Keratinocyte (primary cell): ENCODE measurements around the gene KDM2A. TPM values are rescaled to one million over a fixed set of nuclear protein-coding genes. Genes with fewer than 3 reads are reported as not detected.

Experiments used
- DNase-seq: peaks from one replicate; pipeline ENCODE4 v3.0.0-alpha.2; 2011; ENCODE audit warnings: low read depth, missing footprints, low spot score
- FAIRE-seq: peaks from 2 replicates; lab custom pipeline; 2011; peaks lifted over from hg19 to GRCh38; lab: Jason Lieb, UNC
- H2AFZ ChIP-seq: 2 replicates; pipeline ENCODE4 v1.6.0; 2012; ENCODE audit warnings: low read length, control low read depth, inconsistent platforms; ENCODE audit not compliant: control insufficient read depth
- H3K27ac ChIP-seq: 2 replicates; pipeline ENCODE4 v1.5.1; 2011; ENCODE audit warnings: low read length; ENCODE audit not compliant: control insufficient read depth, insufficient read depth
- H3K27me3 ChIP-seq: 3 replicates; pipeline ENCODE4 v1.6.0; 2011; ENCODE audit warnings: low read length; ENCODE audit not compliant: control insufficient read depth, insufficient read depth; ENCODE audit errors: extremely low read depth
- H3K36me3 ChIP-seq, 2 experiments: 2 replicates in 1 of 2; 3 replicates in 1 of 2; pipeline ENCODE4 v1.5.1; 2011; ENCODE audit warnings: low read length in 2 of 2, mild to moderate bottlenecking in 1 of 2; ENCODE audit not compliant: control insufficient read depth in 2 of 2, insufficient read depth in 2 of 2; ENCODE audit errors: extremely low read depth in 1 of 2
- H3K4me1 ChIP-seq: 3 replicates; pipeline ENCODE4 v1.5.1; 2011; ENCODE audit warnings: low read length; ENCODE audit not compliant: control insufficient read depth, insufficient read depth; ENCODE audit errors: extremely low read depth
- H3K4me2 ChIP-seq: 3 replicates; pipeline ENCODE4 v1.6.0; 2011; ENCODE audit warnings: low read depth, low read length; ENCODE audit not compliant: control insufficient read depth, insufficient read depth; ENCODE audit errors: extremely low read depth
- H3K4me3 ChIP-seq, 3 experiments: fragments of 200-600 bp in 1 of 3; sonication (generic) in 1 of 3; 2 replicates in 2 of 3; 3 replicates in 1 of 3; pipeline ENCODE4 v1.5.1; 2011 to 2016; ENCODE audit warnings: low read length in 3 of 3, mild to moderate bottlenecking in 3 of 3, control low read depth in 2 of 3, inconsistent platforms in 1 of 3, low read depth in 1 of 3, mixed read lengths in 1 of 3, mixed run types in 1 of 3, moderate library complexity in 1 of 3; ENCODE audit not compliant: control insufficient read depth in 2 of 3, insufficient read depth in 2 of 3; ENCODE audit errors: extremely low read depth in 1 of 3
- H3K79me2 ChIP-seq: 2 replicates; pipeline ENCODE4 v1.6.0; 2012; ENCODE audit warnings: low read length; ENCODE audit not compliant: control insufficient read depth, insufficient read depth
- H3K9ac ChIP-seq: 3 replicates; pipeline ENCODE4 v1.6.0; 2011; ENCODE audit warnings: low read length; ENCODE audit not compliant: control insufficient read depth, insufficient read depth; ENCODE audit errors: extremely low read depth
- H3K9me1 ChIP-seq: 3 replicates; pipeline ENCODE4 v1.6.0; 2011; ENCODE audit warnings: low read length; ENCODE audit not compliant: control insufficient read depth, insufficient read depth; ENCODE audit errors: extremely low read depth
- H3K9me3 ChIP-seq: 2 replicates; pipeline ENCODE4 v1.5.1; 2012; ENCODE audit warnings: low read depth, low read length; ENCODE audit not compliant: control insufficient read depth
- H4K20me1 ChIP-seq: 3 replicates; pipeline ENCODE4 v1.6.0; 2011; ENCODE audit warnings: low read length; ENCODE audit not compliant: control insufficient read depth, insufficient read depth; ENCODE audit errors: extremely low read depth
- CTCF ChIP-seq, 3 experiments: IDR thresholded peaks in 1 of 3; conservative IDR thresholded peaks in 1 of 3; optimal IDR thresholded peaks in 1 of 3; 2 replicates in 2 of 3; 3 replicates in 1 of 3; pipeline versions ENCODE3 to v1.5.1; 2011; ENCODE audit warnings: low read length in 3 of 3, mild to moderate bottlenecking in 3 of 3, moderate library complexity in 2 of 3, control low read depth in 1 of 3, inconsistent platforms in 1 of 3; ENCODE audit not compliant: insufficient read depth in 2 of 3; ENCODE audit errors: extremely low read depth in 1 of 3
- EZH2 ChIP-seq: IDR thresholded peaks from one replicate; pipeline ENCODE4 v1.6.1; 2012; ENCODE audit warnings: inconsistent platforms, mild to moderate bottlenecking, low read length, moderate library complexity
- dilution Hi-C: fragments of 300-500 bp; cut with MboI; formaldehyde crosslinking; loops from one replicate; pipeline ENCODE4 v1.7.0; 2020; ENCODE audit warnings: low sequenced_read_pairs; ENCODE audit not compliant: extremely low pct_ligation_motif_present
- polyA plus RNA-seq, 5 experiments: library from polyadenylated mRNA; depleted of rRNA in 3 of 5; stranded (reverse) in 3 of 5; stranded (forward) in 1 of 5; unstranded in 1 of 5; fragments of >200 nt; gene quantifications; 1 replicate in 1 of 5; 2 replicates in 3 of 5; 3 replicates in 1 of 5; pipeline versions ENCODE4 v1.2.1 to v1.2.3, GENCODE V29; 2011 to 2012; ENCODE audit warnings: missing spikeins in 2 of 5, low read depth in 1 of 5, low replicate concordance in 1 of 5

KDM2A gene
- polyA plus RNA-seq, 1 donor (not counting 4 experiments of a cell fraction or from before 2014, with no cell fraction given): 29.9 TPM

- Histone ChIP-seq H3K27me3 (no peaks in the 10 kb centered on the region), H3K4me2 (peak overlapping the region; percentile 82), H3K27ac (no peak overlapping the region), H3K4me1 (peaks cover 22% of the 10 kb centered on the region), H3K36me3 (peaks cover 32 to 40% of the 10 kb centered on the region in 2 experiments), H3K9me1 (no peaks in the 10 kb centered on the region), H4K20me1 (no peaks in the 10 kb centered on the region), H3K4me3 (peak overlapping the region; percentile 73 to 93 (median 79)), H3K9me3 (no peaks in the 10 kb centered on the region), H3K9ac (peak overlapping the region; percentile 81), H2AFZ (no peak overlapping the region), H3K79me2 (peaks cover 2% of the 10 kb centered on the region)
- DNase-seq (no peak), FAIRE-seq (no peak)
- dilution Hi-C loops: no loop called here
- no peak for TF ChIP-seq EZH2
- no peak for TF ChIP-seq CTCF (optimal IDR thresholded peaks at IDR 0.05 in 1 of 3, IDR thresholded peaks at IDR 0.05 in 1 of 3, conservative IDR thresholded peaks at IDR 0.05 in 1 of 3; ENCODE audit: extremely low read depth in 1 of 3, insufficient read depth in 2 of 3, low read length in 3 of 3)
These were observed 183.6 kb downstream of the KDM2A start for GRCh38 chr11:67302571-67303131.

- H3K4me2 ChIP-seq: peak within 1 kb of the TSS; percentile 82
- no peaks in the 10 kb centered on the region for H3K27me3 ChIP-seq
- H3K79me2 ChIP-seq: peaks cover 2% of the 10 kb centered on the region
- DNase-seq: no peak
- H3K36me3 ChIP-seq: peaks cover 32 to 44% of the 10 kb centered on the region in 2 experiments
- dilution Hi-C loops: no loop called here
- H3K9ac ChIP-seq: peak within 1 kb of the TSS; percentile 81
- H2AFZ ChIP-seq: peak within 1 kb of the TSS; percentile 49
- no peak for FAIRE-seq
- H3K9me3 ChIP-seq: no peaks in the 10 kb centered on the region
- H3K4me3 ChIP-seq: peak within 1 kb of the TSS; percentile 73 to 93 (median 79)
- H3K4me1 ChIP-seq: peaks cover 22% of the 10 kb centered on the region
- TF ChIP-seq EZH2: no peak
- TF ChIP-seq CTCF (optimal IDR thresholded peaks at IDR 0.05 in 1 of 3, IDR thresholded peaks at IDR 0.05 in 1 of 3, conservative IDR thresholded peaks at IDR 0.05 in 1 of 3; ENCODE audit: extremely low read depth in 1 of 3, insufficient read depth in 2 of 3, low read length in 3 of 3): no peak
- H4K20me1 ChIP-seq: no peaks in the 10 kb centered on the region
- H3K9me1 ChIP-seq: no peaks in the 10 kb centered on the region
- H3K27ac ChIP-seq: peak within 1 kb of the TSS; percentile 47
These were observed 184.2 kb downstream of the KDM2A start, which contains the start of gene SSH3 for GRCh38 chr11:67303132-67303834. TSS of gene SSH3 (plus strand) at chr11:67303530. CDS start at chr11:67303626, 96 bp downstream.
